Hair follicle dermal papilla cell (primary cell): Measurements from ENCODE around the gene FAM3D. TPM values are rescaled to one million over a fixed set of nuclear protein-coding genes. Genes with fewer than 3 reads are reported as not detected.

Experiments
- total RNA-seq: library from RNA; depleted of rRNA; stranded (reverse); fragments of >200 nt; gene quantifications from 2 replicates; pipeline ENCODE4 v1.2.3, GENCODE V29; 2012

FAM3D gene
- total RNA-seq, result not detected in 2 replicates

DNA sequence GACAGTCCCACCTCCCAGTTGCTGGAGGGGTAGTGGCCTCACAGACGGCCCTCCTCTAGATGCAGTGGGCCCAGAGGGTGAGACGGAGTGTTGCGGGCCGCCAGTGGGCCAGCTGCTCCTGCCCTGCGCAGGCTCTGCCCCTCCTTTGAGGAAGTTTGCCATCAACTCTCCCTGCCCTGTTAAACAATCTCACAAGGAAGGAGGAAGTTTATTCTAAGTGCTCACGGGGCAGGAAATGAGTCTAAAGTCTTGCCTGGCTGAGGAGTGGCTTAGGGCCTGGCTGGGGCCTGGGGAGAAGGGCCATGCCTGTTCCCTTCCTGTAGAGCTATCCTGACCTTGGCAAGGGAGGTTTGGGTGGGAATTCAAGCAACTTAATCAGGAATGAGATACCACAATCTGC, at the start of gene FAM3D:
Gene FAM3D (minus strand): TSS at position 92 of the 400 bp plus-strand sequence. CDS start 11,211 bp downstream, outside the sequence.

Other genes starting within 250 kb of the FAM3D start
- 65.8 and 74.2 TPM in 2 replicates for gene PDHB, start 232.9 kb downstream of the FAM3D start, total RNA-seq
- gene KCTD6, start 174.7 kb downstream of the FAM3D start, total RNA-seq, result 7.0 and 8.6 TPM in 2 replicates
- 24.7 and 28.1 TPM in 2 replicates for gene ACOX2, start 129.6 kb downstream of the FAM3D start, total RNA-seq
- 0.32 and 0.85 TPM in 2 replicates for gene FAM107A, start 89.4 kb downstream of the FAM3D start, total RNA-seq